HCT116 (cell line): ENCODE data around the gene LRP2BP. TPM values are rescaled to one million over a fixed set of nuclear protein-coding genes. Genes with fewer than 3 reads are reported as not detected.

Source experiments
- ATAC-seq: fragments of 200-7000 bp; cut with Tn5 transposase; 2 replicates; pipeline ENCODE4 v1.9.1; 2020; ENCODE audit warnings: mild to moderate bottlenecking, moderate library complexity
- BruUV-seq: library from RNA; stranded (reverse); fragments of 400-500 nt; replicated peaks from 2 replicates; lab custom pipeline; 2021; lab: Mats Ljungman, UMichigan
- CTCF ChIA-PET: fragments of 300-600 bp; sonication (Branson Sonifier 250); formaldehyde crosslinking; loops from one replicate; lab custom pipeline; 2021; ENCODE audit warnings: antibody characterized with exemption; lab: Charles Lee
- POLR2A ChIA-PET: fragments of 300-600, 350-600 bp; sonication (Branson Sonifier 250); formaldehyde crosslinking; loops from one replicate; lab custom pipeline; 2021; ENCODE audit warnings: antibody characterized with exemption; lab: Charles Lee
- RAD21 ChIA-PET, 2 experiments: fragments of 300-600 bp; sonication (Branson Sonifier 250); formaldehyde crosslinking; loops; one replicate each; lab custom pipeline; 2023; ENCODE audit warnings: low total read pairs in 2 of 2; ENCODE audit not compliant: uncharacterized antibody in 2 of 2, unreplicated experiment in 2 of 2, low non-redundant PET in 1 of 2; lab: Charles Lee
- DNase-seq: peaks from one replicate; pipeline ENCODE4 v3.0.0-alpha.2; 2010; ENCODE audit warnings: low read depth, low spot score
- H2AFZ ChIP-seq: fragments of 200-600 bp; shearing (Covaris generic), sonication (generic); 2 replicates; pipeline ENCODE4 v1.6.1; 2017; ENCODE audit warnings: low read depth, mixed run types, mixed read lengths, antibody characterized with exemption, low read length; ENCODE audit not compliant: poor library complexity, severe bottlenecking
- H3K27ac ChIP-seq: 2 replicates; pipeline ENCODE4 v1.5.1; 2012; ENCODE audit warnings: low read depth, low read length
- H3K27me3 ChIP-seq: fragments of 200-600 bp; sonication (generic); 2 replicates; pipeline ENCODE4 v1.6.1; 2016; ENCODE audit warnings: mixed run types, low read length, mixed read lengths; ENCODE audit not compliant: insufficient read depth
- H3K36me3 ChIP-seq, 2 experiments: fragments of 200-500 bp in 1 of 2; fragments of 200-600 bp in 1 of 2; sonication (Bioruptor generic) in 1 of 2; sonication (generic) in 1 of 2; 2 replicates each; pipeline versions ENCODE4 v1.5.1 to v1.6.1; 2014 to 2016; ENCODE audit warnings: low read length in 2 of 2, inconsistent platforms in 1 of 2, mixed read lengths in 1 of 2, mixed run types in 1 of 2; ENCODE audit not compliant: insufficient read depth in 2 of 2, control insufficient read depth in 1 of 2
- H3K4me1 ChIP-seq, 2 experiments: fragments of 200-600 bp in 1 of 2; sonication (generic) in 1 of 2; 2 replicates each; pipeline versions ENCODE4 v1.5.1 to v1.6.1; 2012 to 2017; ENCODE audit warnings: low read length in 2 of 2, inconsistent platforms in 1 of 2, mild to moderate bottlenecking in 1 of 2, mixed read lengths in 1 of 2, mixed run types in 1 of 2, moderate library complexity in 1 of 2; ENCODE audit not compliant: insufficient read depth in 2 of 2, control insufficient read depth in 1 of 2
- H3K4me2 ChIP-seq: fragments of 200-600 bp; sonication (generic); 2 replicates; pipeline ENCODE4 v1.6.1; 2017; ENCODE audit warnings: mixed run types, low read length, mixed read lengths
- H3K4me3 ChIP-seq, 2 experiments: fragments of 200-600 bp in 1 of 2; sonication (generic) in 1 of 2; replicated peaks in 1 of 2; 2 replicates each; pipeline ENCODE4 v1.5.1; 2011 to 2016; ENCODE audit warnings: low read length in 2 of 2, control low read depth in 1 of 2, low read depth in 1 of 2, mild to moderate bottlenecking in 1 of 2, mixed read lengths in 1 of 2, mixed run types in 1 of 2
- H3K79me2 ChIP-seq: fragments of 200-600 bp; sonication (generic); 2 replicates; pipeline ENCODE4 v1.6.1; 2017; ENCODE audit warnings: mild to moderate bottlenecking, mixed run types, low read length, moderate library complexity, mixed read lengths; ENCODE audit not compliant: insufficient read depth
- H3K9ac ChIP-seq: fragments of 200-600 bp; sonication (generic); 2 replicates; pipeline ENCODE4 v1.6.1; 2016; ENCODE audit warnings: low read length, mixed read lengths
- H3K9me2 ChIP-seq: fragments of 200-600 bp; sonication (generic), shearing (Covaris generic); 2 replicates; pipeline ENCODE4 v1.6.1; 2017; ENCODE audit warnings: mixed run types, mild to moderate bottlenecking, moderate library complexity; ENCODE audit not compliant: insufficient read depth
- H3K9me3 ChIP-seq, 2 experiments: fragments of 200-500 bp in 1 of 2; fragments of 200-600 bp in 1 of 2; sonication (Bioruptor generic) in 1 of 2; sonication (generic) in 1 of 2; 2 replicates each; pipeline ENCODE4 v1.6.1; 2014 to 2017; ENCODE audit warnings: low read length in 2 of 2, mixed read lengths in 2 of 2, inconsistent platforms in 1 of 2, low read depth in 1 of 2, mild to moderate bottlenecking in 1 of 2, mixed run types in 1 of 2, moderate library complexity in 1 of 2; ENCODE audit not compliant: control insufficient read depth in 1 of 2, insufficient read depth in 1 of 2
- H4K20me1 ChIP-seq: fragments of 200-600 bp; sonication (generic), shearing (Covaris generic); 2 replicates; pipeline ENCODE4 v1.6.1; 2017; ENCODE audit warnings: mixed run types, mild to moderate bottlenecking, moderate library complexity; ENCODE audit not compliant: insufficient read depth
- CBX3 ChIP-seq: IDR thresholded peaks from 2 replicates; pipeline ENCODE4 v1.6.1; 2012; ENCODE audit warnings: low read depth
- EGR1 ChIP-seq: IDR thresholded peaks from 2 replicates; pipeline ENCODE4 v1.6.1; 2012; ENCODE audit warnings: low read depth
- ELF1 ChIP-seq: IDR thresholded peaks from 2 replicates; pipeline ENCODE4 v1.6.1; 2012; ENCODE audit warnings: low read depth, borderline replicate concordance
- EZH2 ChIP-seq: fragments of 200-600 bp; sonication (generic); IDR thresholded peaks from 2 replicates; pipeline ENCODE4 v1.6.1; 2017; ENCODE audit warnings: antibody characterized with exemption, mixed run types
- EZH2phosphoT487 ChIP-seq: fragments of 200-600 bp; IDR thresholded peaks from 2 replicates; pipeline ENCODE4 v1.6.1; 2018; ENCODE audit warnings: antibody characterized with exemption, borderline replicate concordance
- FOSL1 ChIP-seq: IDR thresholded peaks from 2 replicates; pipeline ENCODE4 v1.6.1; 2012; ENCODE audit warnings: low read depth
- JUND ChIP-seq: IDR thresholded peaks from 2 replicates; pipeline ENCODE4 v1.6.1; 2012
- MAX ChIP-seq: IDR thresholded peaks from 2 replicates; pipeline ENCODE4 v1.6.1; 2012
- POLR2A ChIP-seq: IDR thresholded peaks from 2 replicates; pipeline ENCODE4 v1.7.0; 2011; ENCODE audit warnings: borderline replicate concordance; ENCODE audit not compliant: insufficient read depth, insufficient read length; ENCODE audit errors: extremely low read depth
- POLR2AphosphoS5 ChIP-seq: IDR thresholded peaks from 2 replicates; pipeline ENCODE4 v1.6.1; 2011; ENCODE audit warnings: mild to moderate bottlenecking, low read depth, low read length, moderate library complexity
- RAD21 ChIP-seq: IDR thresholded peaks from 2 replicates; pipeline ENCODE4 v1.6.1; 2012; ENCODE audit warnings: low read depth, mild to moderate bottlenecking
- REST ChIP-seq: IDR thresholded peaks from 2 replicates; pipeline ENCODE4 v1.6.1; 2012; ENCODE audit warnings: low read depth
- SIN3A ChIP-seq: IDR thresholded peaks from 2 replicates; pipeline ENCODE4 v1.6.1; 2012; ENCODE audit warnings: low read depth
- SP1 ChIP-seq: IDR thresholded peaks from 2 replicates; pipeline ENCODE4 v1.6.1; 2012; ENCODE audit warnings: low read depth
- SRF ChIP-seq: IDR thresholded peaks from 2 replicates; pipeline ENCODE4 v1.6.1; 2012; ENCODE audit warnings: low read depth
- TCF7L2 ChIP-seq: IDR thresholded peaks from 2 replicates; pipeline ENCODE4 v1.7.0; 2011; ENCODE audit warnings: borderline replicate concordance, inconsistent platforms; ENCODE audit not compliant: insufficient read depth, insufficient read length; ENCODE audit errors: extremely low read depth
- ZBTB33 ChIP-seq: IDR thresholded peaks from 2 replicates; pipeline ENCODE4 v1.6.1; 2011; ENCODE audit warnings: mild to moderate bottlenecking, low read length, moderate library complexity; ENCODE audit not compliant: insufficient replicate concordance; ENCODE audit errors: extremely low read depth
- ZFX ChIP-seq: fragments of 450-650 bp; IDR thresholded peaks from 2 replicates; pipeline ENCODE4 v1.6.1; 2017
- ZNF274 ChIP-seq: fragments of 200-500 bp; sonication (Bioruptor generic); IDR thresholded peaks from 2 replicates; pipeline ENCODE4 v1.6.1; 2014; ENCODE audit warnings: mild to moderate bottlenecking, low read depth, low read length, inconsistent platforms
- intact Hi-C: fragments of 100-400 bp; cut with micrococcal nuclease; formaldehyde crosslinking; loops from 2 replicates; pipeline ENCODE4 v1.10.0; 2022
- total RNA-seq: library from RNA; stranded (reverse); gene quantifications from one replicate; pipeline ENCODE4 v1.2.1, GENCODE V29; 2021; ENCODE audit not compliant: unreplicated experiment

LRP2BP gene
- total RNA-seq, 1 experiment from 2014 or later: 2.9 TPM

- no peaks in the 10 kb centered on the region for H3K27me3 ChIP-seq
- DNase-seq: no peak
- intact Hi-C loops: no loop called here
- no peaks in the 10 kb centered on the region for H3K9me2 ChIP-seq
- no peak overlapping the region for H3K27ac ChIP-seq
- ChIA-PET CTCF (no interaction called here), RAD21 (no interaction called here), POLR2A (no interaction called here)
- H3K9me3 ChIP-seq: no peaks in the 10 kb centered on the region
- no peak for ATAC-seq
- H3K79me2 ChIP-seq: no peaks in the 10 kb centered on the region
- no peaks in the 10 kb centered on the region for H3K36me3 ChIP-seq
- H2AFZ ChIP-seq: no peak overlapping the region
- no peak overlapping the region for H3K4me2 ChIP-seq
- H4K20me1 ChIP-seq: no peaks in the 10 kb centered on the region
- TF ChIP-seq POLR2A: no peak
- TF ChIP-seq MAX: no peak
- no peak for TF ChIP-seq SP1
- TF ChIP-seq ZNF274: no peak
- no peak for TF ChIP-seq EZH2
- no peak for TF ChIP-seq ELF1
- TF ChIP-seq SRF: no peak
- TF ChIP-seq FOSL1: no peak
- TF ChIP-seq ZFX: no peak
- TF ChIP-seq CBX3: no peak
- TF ChIP-seq REST: no peak
- no peak for TF ChIP-seq EGR1
- no peak for TF ChIP-seq SIN3A
- no peak for TF ChIP-seq ZBTB33
- no peak for TF ChIP-seq JUND
- no peak for TF ChIP-seq EZH2phosphoT487
- no peak for TF ChIP-seq POLR2AphosphoS5
- TF ChIP-seq RAD21: no peak
- no peak for TF ChIP-seq TCF7L2
- H3K4me3 ChIP-seq: no peak overlapping the region
- H3K4me1 ChIP-seq: no peaks in the 10 kb centered on the region
- no TSS peak for BruUV-seq
- H3K9ac ChIP-seq: no peak overlapping the region
These were observed 39.7 kb upstream of the LRP2BP start for GRCh38 chr4:185435466-185435865.
